GM21786 (cell line): ENCODE data around the gene SLC6A6.

ENCODE experiments used
- ATAC-seq: cut with Tn5 transposase; IDR thresholded peaks from one replicate; pipeline ENCODE4 v1.9.1; 2021; ENCODE audit not compliant: unreplicated experiment

The SLC6A6 gene

DNA sequence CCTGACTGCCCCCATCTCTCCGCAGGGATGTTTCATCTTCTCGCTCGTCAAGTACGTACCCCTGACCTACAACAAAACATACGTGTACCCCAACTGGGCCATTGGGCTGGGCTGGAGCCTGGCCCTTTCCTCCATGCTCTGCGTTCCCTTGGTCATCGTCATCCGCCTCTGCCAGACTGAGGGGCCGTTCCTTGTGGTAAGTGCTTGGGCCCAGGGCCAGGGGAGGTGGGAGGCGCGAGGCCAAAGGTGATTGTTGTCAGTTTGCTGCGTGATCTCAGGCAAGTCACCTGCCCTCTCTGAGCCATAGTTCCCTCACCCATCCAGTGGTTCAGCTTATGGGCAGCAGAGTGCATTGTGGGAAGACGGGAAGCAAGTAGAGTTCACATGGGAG, 79.2 kb downstream of the SLC6A6 start:
- ATAC-seq, result no peak

DNA sequence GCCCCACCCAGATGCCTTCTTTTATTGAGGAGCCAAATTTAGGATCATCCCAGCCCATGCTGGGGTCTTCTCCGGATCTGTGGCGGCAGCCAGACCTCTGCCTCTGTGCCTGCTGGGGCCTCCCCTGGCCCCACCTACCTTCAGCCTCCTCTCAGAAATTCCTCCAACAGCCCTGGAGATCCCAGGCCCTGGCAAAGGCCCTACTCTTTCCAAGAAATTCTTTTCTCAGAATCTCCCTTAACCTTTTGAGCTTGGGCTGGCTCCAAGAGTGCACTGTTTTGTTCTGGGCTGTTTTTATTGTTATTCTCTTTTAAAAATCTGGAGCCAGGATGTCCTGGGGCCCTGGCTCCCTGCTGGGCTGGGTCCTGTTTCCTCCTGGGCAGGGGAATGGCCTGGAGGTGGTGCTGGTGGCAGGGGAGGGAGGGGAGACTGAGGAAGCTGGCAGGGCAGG, 79.9 kb downstream of the SLC6A6 start:
- ATAC-seq, result no peak

DNA sequence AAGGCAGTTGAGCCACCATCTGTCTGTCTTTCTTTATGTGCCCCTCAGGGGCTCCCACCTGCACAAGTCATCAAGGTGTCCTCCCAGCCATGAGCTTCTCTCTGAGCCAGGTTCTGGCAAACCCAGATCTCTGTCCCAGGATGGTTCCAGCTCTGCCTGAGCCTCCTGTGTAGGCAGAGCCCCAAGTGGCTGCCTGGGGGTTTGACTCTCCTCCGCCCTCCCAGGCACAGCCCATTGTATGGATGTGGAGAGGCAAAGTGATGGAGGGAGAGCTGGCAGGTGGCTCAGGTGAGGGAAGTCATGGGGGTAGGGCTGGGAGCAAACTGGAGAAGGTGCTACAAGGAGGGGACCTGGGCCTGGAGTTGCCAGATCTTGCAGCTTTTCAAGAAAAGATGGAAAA, 80.9 kb downstream of the SLC6A6 start:
- no peak for ATAC-seq

DNA sequence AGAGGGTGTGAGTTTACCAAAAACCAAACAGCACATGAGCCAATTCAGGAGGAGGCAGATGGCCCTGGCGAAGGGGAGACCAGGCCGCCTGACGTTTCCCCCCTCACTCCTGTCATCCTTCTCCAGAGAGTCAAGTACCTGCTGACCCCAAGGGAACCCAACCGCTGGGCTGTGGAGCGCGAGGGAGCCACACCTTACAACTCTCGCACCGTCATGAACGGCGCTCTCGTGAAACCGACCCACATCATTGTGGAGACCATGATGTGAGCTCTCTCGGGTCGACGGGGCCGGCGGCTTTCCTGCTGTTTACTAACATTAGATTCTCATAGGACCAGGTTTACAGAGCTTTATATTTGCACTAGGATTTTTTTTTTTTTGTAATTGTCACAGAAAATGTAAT, 82.3 kb downstream of the SLC6A6 start:
- ATAC-seq, result no peak

DNA sequence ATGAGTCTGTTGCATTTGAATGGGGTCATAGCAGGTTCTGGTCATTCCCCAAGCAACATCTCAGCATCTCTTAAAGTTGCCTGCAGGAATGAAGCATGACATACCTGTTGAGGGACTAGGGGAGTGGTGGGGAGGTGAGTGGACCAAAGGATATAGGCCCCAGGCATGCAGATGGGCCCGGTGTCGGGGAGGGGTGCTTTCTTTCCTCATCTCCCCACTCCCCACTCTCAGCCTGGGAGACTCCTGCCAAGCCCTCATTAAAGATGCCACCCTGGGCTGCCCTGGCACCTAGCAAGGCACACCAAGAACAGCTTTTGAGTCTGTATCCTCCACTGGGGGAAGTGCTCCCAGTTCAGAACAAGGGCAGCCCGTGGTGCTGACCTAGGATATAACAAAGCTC, 83.6 kb downstream of the SLC6A6 start:
- no peak for ATAC-seq

DNA sequence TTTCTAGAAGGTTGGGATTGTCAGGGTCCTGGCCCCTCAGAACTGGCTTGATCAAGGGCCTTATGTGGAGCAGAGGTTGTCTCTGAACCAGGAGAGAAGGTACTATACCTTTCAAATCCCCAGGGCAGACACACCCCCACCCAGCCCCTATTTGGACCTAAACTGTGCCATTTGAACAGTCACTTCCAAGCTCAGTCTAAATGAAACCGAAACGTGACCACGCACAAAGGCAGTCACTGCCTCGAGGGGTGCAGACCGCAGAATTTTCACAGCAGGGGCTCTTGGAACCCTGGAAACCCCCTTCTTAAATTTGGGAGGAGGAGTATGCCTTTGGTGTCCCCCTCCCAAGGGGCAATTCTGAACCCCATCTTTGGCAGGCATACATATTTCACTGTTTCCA, 84.1 kb downstream of the SLC6A6 start:
- no peak for ATAC-seq

DNA sequence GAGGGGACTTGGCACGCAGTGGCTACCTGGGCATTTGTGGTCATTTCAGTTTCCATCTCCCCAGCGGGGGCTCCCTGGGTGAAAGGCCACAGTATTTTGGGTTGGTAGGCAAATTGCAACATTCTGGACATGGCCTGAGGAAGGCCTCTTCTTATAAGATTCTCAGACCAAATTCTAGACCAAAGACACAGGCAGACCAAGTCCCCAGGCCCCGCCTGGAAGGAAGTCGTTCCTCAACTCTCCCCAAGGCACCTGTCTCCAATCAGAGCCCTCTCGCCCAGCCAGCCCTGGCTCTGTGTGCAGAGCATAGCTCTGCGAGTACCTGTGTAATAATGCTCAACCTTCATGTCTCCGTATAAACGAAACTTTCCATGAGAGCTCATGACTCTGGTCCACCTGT, 84.7 kb downstream of the SLC6A6 start:
- no peak for ATAC-seq

DNA sequence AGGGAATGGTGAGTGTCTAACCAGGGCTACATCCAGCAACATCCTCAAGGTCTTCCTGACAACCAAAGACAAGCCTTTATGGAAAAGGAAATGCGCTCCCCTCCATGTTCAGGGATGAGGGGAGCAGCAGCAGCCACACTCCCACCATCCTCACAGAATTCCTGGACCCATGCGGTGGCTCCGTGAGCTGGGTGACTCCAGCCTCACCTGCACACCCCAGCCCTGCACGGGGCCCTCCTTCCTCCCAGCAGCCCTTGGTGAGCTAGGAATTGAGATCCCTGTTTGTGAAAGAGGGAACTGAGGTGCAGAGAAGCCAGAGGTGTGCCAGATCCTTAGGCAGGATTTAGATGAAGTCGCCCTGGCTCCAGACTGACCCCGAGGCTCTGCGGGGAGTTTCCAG, 85.4 kb downstream of the SLC6A6 start:
- no peak for ATAC-seq

DNA sequence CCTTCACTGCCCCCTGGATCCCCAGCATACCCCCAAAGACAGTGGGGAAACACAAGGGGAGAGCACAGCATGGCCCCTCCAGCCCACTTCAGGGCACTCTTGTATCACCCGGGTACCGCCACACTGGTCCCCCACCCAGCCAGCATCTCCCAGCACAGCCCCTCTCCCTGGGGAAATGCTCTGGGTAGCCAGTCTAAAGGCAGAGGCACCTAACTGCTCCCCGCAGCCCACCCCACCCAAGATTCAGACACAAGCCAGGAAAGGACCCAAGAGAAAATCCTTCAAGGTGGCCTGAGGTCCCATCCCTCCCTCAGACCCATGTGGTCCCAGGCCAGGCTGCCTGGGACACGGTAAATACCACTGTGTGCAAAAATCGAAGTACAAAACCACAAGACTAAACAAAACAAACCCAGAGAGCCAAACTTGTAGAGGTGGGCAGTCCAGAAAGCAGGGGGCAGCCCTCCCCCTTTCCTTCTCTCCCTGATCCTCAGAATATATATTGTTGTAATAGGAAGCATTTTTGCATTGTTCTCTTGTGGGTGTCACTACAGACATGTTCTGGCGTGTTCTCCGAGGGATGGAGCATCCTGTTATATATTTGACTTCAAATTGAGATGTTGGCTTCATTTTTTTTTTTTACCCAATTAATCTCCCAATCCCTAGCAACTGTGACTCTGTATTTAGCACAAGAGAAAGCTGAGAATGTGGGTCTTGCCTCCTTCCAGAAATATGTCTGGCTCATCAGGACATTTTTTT, 86.1 kb downstream of the SLC6A6 start:
- no peak for ATAC-seq

DNA sequence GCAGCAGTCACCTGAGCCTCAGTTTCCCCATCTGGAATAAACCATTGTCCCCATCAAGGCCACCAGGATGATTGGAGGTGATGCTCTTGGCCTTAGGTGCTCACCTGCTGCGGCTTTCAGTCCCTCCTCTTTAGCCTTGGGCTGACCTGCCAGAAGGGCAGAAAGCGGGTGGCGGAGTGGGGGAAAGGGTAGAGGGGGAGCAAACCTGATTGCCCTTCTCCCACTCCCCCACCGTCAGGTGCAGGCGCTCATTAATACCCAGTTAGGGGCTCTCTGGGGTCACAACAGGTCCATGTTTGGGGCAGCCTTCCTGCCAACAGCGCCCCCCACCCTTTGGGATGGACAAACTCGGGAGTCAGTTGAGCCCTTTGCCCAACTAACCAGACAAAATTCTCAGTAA, 87.2 kb downstream of the SLC6A6 start:
- no peak for ATAC-seq

DNA sequence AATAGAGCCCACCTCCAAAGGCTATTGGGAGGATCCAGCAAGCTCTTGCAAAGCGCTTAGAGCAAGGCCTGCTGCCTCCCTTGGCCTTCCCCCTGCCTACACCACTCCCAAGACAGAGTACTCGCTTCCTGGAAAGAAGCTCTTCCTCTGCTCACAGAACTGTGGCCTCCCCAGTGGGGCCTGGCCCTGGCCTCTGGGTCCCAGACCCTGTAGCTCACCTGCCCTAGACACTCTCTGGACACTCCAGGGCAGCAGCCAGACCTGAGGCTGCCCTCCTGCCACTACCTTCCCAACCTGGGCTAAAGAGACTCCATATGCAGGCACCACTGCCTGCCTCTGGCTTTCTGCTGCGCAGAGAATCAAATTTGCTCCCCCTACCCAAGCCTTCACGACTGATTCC, 87.8 kb downstream of the SLC6A6 start:
- no peak for ATAC-seq

DNA sequence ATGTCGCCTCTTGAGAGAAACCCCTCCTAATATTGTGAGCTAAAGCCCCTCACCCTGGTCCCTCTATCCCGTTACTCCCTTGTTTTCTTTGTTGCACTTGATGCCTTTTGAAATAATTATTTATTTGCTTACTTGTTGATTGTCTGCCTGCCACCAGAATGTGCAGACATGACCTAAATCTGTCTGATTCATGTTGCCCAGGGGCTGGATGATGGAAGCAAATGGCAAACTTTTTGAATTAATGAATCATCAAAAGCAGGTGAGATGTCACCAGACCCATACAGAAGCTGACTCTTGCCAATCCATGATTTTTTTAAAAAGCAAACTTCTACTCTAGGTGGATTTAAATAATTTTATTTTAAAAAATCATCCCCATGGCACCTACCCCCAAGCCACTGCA, 88.4 kb downstream of the SLC6A6 start:
- ATAC-seq, result no peak

DNA sequence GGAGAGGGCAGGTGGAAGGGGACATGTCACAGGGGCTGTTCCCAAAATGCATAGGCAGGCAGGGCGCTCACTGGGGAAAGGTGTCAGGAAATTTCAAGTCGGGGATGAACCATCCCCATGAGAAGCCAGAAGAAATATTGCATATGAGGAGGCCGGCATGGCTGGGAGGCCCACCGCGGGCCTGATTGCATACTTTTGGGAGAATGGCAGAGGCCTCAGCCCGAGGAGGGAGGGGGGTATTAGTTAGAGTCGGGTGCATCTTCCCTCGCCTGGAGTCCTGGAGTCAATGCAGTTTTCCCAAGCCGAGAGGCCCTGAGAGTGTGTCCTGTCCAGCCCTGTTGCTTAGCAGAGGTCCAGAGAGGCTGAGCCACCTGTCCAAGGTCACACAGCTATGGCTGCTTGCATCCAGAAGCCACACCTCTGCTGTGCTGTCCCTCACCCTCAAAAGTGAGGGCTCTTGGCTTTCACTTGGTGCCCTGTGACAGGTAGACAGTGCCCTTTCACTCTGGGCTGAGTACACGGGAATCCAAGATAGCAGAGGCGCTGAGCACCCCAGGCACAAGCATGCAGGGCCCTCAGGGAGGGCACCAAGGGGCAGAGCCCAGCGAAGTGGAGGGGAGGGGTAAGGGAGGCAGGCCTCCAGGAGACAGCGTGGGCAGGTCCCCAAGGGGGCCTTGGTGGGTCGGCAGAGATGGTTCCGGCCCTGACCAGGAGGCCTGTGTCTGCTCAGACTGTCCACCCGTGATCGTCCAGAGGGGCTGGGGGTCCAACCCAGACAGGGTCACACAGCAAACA, 89.2 kb downstream of the SLC6A6 start:
- no peak for ATAC-seq

DNA sequence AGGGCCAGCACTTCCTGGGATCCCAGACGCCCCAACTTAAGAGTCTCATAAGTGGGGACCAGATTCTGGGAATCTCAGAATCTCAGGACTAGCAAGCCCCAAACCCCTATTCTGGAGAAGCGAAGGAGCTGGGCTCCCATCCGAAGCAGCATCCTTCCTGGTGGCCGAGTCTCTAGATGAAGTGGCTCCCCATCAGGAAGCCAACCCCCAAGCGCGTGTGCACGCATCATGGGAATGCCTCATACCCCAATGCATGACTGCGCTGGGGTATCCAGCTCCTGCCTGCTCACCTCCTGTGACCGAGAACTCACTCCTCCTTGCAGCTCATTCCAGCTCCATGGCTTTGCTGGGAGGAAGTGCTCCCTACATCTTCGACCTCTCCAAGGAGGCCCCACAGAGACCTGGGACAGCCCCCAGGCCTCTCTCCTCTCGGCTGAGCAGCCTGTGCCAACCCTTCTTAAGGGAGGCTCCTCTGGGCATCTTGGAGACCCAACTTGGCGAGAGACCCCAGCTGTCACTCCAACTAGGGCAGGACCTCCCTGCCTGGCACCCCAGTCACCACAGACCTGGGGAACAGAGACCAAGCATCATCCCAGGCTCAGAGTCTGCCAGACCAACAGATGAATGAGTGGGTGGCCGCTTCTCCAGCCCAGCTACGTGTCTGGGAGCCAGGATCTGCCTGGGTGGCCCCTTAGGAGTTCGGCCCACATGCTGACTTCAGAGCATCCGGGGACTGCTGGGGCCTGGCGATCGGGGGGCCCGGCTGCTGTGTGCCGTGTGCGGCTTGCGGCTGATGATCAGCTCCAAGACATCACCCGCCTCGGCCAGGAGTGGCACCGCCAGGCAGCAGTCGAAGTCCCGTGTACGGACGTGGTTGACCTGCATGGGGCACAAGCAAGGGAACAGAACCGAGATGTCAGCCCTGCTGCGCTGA, 90.8 kb downstream of the SLC6A6 start:
- no peak for ATAC-seq

DNA sequence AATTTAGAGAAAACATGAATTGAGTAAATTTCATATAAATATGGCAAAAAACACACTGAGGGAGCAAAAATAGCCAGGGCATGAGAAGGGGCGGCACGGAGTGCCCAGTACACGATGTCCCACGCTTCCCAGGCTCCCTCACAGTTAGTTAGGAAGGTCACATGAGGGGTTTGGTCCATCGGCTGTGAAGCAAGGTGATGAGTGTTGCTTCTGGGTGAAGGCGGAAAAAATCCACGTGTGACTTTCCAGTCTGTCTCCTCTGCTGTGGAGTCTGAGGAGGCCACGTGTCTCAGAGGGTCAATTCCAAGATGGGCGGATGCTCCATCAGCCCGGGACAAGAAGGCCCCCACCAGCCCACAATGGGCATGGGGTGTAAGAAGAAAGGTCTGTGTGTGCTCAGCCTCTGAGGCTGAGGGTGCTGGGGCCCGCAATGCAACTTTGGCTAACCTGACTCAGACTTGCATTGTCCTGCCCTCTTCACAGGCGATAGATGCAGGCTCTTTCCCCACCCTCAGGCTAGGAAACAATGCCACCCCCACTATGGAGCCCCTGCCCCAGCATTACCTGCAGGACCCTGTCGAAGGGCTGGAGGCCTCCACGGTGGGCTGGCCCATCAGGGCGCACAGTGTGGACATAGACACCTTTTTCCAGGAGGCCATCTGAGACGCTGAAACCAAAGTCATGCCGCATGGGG, 92.0 kb downstream of the SLC6A6 start:
- ATAC-seq, result no peak

DNA sequence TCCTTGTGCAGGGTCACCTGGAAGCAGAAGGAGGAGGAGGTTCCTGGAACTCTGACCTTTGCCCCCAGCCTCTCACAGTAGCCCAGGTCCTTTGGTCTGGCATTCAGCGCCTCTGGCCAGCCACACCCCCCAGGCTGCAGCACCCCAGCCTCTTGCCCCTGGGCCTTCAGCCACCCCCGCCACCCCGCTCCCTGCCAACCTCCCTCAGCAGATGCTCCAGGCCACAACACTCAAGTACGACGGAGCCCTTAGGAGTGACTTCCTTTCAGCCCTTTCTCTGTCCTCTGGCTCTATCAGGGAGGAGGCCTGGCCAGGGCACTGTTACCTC, 92.5 kb downstream of the SLC6A6 start:
- ATAC-seq, result no peak

DNA sequence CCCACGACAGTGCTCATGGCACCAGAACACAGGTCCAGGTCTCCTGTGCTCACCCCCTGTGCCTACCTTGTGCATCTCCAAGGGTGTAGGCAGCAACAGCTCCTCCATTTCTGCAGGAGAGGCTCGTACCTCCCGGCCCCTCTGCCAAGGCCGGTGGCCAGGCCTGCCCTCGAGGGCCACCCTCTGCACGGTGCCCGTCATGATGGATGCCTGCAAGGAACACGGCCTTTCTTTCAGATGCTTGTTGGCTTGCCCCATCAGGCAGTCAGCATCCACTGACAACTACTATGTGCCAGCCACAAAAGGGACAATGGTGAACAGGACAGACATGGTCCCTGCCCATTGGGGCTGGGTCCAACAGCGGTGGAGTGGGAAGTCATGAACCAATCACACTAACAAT, 93.9 kb downstream of the SLC6A6 start:
- ATAC-seq, result no peak

DNA sequence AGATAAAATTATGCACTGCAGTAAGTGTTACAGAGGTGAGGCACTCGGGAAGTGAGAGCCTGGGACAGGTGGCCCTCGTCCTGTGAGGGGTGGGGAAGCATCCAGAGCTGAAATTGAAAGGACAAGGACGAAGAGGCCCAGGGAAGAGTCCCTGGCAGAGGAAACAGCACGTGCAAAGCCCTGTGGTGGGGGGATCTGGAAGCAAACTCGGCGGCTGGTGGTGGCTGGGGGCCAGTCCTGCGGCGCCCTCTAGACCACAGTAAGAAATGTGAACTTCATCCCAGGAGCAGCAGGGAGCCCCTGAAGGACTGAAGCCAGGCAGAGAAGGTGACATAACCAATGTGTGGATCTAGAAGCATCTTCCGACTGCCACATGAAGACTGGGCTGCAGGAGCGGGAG, 94.9 kb downstream of the SLC6A6 start:
- ATAC-seq, result no peak

DNA sequence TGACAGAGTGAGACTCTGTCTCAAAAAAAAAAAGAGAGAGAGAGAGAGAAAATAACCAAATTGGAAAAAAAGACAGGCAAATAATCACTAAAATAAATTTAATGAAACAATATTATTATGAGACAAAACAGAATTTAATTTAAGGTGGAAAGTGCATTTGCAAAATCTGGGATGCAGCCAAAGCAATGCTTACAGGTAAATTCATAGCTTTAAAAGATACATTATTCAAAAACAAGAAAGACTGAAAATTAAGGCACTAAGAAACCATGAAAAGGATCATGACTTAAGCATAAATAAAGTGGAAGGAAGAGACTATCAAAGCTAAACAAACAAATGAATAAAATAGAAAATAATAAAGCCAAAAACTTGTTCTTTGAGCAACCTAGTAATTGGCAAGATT, 100.1 kb downstream of the SLC6A6 start:
- ATAC-seq, result no peak

DNA sequence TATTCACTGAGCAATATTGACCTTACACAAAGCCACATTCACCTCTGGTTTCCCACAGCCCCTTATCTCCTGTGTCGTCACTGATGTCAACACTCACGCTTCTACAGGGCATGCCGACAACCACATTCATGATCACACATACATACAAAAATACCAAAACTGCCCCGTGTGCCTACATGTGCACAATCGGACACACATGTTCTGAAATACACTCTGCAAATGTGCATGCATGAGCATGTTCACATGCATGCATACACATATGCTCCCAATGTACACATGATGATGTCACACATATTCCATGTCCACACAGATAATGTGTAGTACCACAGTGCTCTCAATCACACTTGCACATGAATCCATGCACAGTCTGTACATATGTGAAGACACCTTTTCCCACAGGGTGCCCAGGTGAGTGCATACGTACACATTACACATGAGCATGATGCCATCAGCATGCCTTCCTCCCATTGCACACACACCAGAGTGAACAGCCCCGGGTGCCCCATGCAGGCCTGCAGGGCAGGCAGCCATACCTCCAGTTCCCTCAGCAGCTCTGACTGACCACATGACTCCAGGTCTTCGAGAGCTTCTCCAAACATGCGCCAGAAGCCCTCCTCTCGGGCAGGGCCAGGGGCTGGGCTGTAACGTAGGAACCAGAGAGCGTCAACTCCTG, 100.8 kb downstream of the SLC6A6 start:
- no peak for ATAC-seq

DNA sequence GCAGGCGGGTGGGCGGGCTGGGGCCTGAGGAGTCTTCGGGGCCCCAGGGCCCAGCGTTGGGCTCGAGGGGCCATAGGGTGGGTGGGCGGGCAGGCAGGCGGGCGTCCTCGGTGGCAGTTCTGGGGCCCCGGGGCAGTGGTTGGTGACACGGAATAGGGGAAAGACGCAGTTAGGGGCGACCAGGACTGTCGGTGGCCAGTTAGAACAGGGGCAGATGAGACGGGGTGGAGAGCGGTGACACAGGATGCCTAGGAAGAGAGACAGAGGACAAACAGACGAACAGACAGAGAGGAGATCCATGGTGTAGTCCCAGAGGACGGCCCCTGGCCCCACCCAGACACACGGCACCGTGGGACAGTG, 101.3 kb downstream of the SLC6A6 start:
- no peak for ATAC-seq
